ENCODE data around the gene ZMYM4.

- TF ChIP-seq POLR2A (IDR thresholded peaks at IDR 0.05) (no peak), EP300 (IDR thresholded peaks at IDR 0.05) (no peak)
Measured at GRCh38 chr1:35284852-35285251, 16.3 kb downstream of the ZMYM4 start.
